GM18951 (cell line): ENCODE results near the gene SIX4.

Source experiments
- POLR2A ChIP-seq: IDR thresholded peaks from 4 replicates; pipeline ENCODE4 v1.6.1; 2011; ENCODE audit warnings: mild to moderate bottlenecking; ENCODE audit not compliant: insufficient read length, insufficient read depth; ENCODE audit errors: extremely low read depth
- in situ Hi-C: fragments of 300-500 bp; cut with MboI; formaldehyde crosslinking; loops from one replicate; pipeline ENCODE4 v1.12.0; 2022; ENCODE audit warnings: low sequenced_read_pairs, mixed read lengths, inconsistent platforms; ENCODE audit not compliant: unreplicated experiment

The SIX4 gene

DNA sequence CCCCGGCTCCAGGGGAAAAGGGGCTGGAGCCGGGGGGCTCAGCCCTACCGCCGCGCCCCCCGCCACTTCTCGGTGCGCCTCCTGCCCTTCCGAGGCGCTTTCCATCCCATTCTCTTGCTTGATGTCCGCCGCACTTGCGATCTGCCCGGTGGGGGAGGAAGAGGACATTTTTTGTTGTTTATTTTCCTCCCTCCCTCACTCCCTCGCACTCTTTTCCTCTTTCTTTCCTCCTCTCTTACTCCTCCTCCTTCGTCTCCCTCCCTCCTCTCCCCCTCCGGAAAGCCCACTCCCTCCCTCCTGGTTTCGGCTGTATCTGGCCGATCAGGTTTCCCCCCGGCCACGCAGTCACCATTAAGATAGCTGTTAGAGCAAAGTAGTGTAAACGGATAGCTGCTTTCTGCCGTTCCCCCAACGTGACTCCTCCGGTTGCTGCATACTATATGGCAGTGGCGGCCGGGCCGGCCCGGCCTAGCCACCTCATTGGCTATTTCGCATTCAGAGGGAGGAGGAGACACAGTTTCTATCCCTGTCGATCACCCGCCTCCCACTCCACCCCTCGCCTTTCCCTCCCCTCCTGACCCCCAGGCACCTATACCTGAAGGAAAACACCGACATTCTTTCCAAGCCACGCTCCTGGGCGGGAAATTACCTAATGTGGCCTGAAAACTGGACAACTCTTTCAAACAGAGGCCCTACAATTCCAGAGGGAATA, at the start of gene SIX4:
TSS of gene SIX4 (minus strand) at position 445 of the 712 bp plus-strand sequence. CDS start at position 168, 277 bp downstream.
- no peak for TF ChIP-seq POLR2A
- in situ Hi-C loops: no loop called here

DNA sequence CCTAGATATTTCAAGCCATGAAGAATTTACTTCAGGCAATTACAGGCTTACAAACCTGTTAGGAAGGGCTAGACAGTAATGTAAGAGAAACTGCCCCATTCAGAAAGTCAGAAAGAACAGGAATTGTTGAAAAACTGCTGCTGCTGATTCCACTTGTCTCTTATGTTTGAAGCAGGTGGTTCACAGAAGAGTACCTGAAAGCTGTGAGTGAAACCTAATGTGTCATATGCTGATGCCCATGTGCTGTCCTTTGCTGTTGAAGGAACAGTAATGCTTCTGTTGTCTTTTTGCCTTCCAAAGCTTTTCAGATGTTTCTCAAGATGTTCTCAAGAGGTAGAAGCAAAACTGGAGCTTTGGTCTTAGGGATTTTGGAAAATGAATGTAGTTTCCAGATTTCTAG, 49.4 kb upstream of the SIX4 start:
- in situ Hi-C loops: no loop called here
- TF ChIP-seq POLR2A: no peak

DNA sequence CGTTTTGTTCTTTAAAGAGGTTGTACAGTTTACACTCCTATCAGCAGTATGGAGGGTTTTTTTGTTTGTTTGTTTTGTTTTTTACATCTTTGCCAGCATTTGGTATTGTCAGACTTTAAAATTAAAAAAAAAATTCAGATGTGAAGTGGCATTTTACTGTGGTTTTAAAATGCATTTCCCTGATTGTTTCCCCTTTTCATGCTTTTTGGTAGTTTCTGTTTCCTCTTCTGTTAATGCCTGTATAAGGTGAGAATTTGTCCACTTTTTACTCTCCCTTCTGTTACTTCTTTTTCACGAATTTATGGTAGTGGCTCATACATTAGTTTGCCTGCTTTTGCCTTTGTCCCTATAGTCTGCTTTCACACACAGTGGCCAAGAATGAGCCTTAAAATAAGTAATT, 47.0 kb upstream of the SIX4 start:
- no peak for TF ChIP-seq POLR2A
- in situ Hi-C loops: no loop called here

DNA sequence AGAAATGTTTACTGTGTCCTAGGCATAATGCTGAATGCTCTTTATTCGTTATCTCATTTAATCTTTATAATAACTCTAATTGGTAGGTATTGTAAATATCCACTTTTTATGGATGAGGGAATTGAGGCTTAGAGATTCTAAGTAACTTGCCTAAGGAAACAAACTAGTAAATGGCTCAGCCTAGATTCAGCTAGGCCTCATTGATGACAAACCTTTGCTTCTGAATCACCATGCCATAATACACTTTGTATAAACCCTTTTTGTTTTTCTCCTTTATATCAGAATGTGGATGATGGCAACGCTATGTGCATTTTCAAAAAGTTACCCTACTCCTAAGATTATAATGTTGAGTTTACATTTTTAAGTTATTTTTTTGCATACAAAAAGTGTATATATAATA, 44.5 kb upstream of the SIX4 start:
- in situ Hi-C loops: no loop called here
- TF ChIP-seq POLR2A: no peak

DNA sequence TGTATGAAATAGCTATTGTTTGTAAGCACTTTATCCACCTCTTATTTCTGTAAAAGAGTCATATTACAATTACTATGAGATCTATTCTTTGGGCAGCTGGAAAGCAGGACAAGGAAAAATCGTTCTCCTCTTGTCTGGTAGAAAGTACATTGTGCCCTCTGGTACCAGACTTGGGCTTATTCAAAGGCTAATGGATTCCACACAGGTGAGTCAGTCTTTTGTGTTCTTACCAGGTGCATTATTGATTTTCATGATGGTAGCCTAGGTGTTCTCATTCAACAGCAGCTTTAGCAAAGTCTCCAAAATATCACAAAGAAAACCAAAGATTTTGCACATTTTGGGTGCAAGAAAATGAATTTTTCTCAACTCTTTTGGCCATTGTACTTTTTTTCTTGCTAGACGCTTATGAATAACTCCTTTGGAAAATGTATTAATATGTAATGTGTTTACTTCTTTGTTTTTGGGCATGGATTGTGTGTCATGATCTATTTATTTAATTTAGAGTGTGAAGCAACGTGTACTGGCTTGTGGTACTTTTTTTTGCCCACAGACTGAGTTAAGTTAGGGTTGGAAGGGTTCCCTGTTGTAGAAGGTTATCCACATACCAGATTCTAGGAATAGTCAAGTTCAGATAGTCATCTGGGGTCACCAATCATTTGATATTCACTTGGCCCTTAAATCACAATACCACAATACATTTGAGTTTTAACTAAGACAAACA, 36.7 kb upstream of the SIX4 start:
- in situ Hi-C loops: no loop called here
- TF ChIP-seq POLR2A: no peak

DNA sequence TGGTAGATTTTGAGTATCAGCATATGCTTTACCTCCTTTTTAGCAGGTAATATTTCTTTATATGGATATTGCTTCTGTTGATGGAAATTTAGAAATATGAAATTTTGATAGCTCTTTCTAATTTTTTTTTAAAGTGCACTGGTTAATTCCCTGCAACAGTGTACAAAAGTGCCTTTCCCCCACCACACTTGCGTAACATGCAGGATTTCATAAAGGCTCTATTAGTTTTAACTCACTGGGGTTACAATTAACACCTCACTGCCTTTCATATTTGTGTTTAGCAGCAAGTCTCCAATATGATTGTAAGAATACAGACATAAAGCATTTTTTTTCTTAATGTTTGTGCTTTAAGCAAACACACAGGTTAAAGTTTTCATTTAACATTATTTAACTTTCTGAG, 36.1 kb upstream of the SIX4 start:
- in situ Hi-C loops: no loop called here
- TF ChIP-seq POLR2A: no peak

DNA sequence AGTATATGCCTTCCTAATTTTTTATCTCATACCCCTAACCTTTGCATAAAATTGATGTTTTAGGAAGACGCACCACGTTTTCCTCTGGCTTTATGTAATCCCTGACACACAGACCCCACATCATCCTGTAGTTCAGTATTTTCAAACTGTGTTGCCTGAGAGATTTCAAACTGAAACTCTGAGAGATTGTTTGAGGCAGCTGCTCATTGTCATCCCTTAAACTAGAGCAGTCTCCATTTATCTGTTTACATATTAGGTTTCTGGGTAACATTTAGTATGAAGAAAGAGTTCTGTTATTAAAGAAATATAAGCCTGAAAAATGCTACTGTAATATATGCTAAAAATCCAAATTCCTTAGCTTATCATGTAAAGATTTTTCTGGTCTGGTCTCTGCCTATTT, 34.7 kb upstream of the SIX4 start:
- TF ChIP-seq POLR2A: no peak
- in situ Hi-C loops: no loop called here

DNA sequence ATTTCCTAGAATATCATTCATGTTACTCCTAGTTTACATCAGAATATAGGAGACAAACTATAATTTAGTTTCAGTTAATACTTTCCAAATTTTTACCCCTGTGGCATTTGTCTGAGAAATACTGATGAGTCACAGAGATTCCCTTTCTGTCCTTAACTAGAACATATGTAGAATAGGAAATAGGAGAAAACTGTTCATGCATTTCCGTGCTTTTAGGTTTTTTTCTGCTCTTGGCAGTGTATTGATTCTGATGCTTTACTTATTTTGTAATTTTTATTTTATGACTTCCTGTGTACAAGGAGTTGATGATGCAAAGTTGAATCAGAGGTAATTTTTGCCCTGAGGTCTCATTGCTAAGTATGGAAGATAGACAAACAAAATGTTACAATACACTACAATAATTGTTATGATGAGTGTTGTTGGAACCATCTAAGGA, 33.4 kb upstream of the SIX4 start:
- in situ Hi-C loops: no loop called here

DNA sequence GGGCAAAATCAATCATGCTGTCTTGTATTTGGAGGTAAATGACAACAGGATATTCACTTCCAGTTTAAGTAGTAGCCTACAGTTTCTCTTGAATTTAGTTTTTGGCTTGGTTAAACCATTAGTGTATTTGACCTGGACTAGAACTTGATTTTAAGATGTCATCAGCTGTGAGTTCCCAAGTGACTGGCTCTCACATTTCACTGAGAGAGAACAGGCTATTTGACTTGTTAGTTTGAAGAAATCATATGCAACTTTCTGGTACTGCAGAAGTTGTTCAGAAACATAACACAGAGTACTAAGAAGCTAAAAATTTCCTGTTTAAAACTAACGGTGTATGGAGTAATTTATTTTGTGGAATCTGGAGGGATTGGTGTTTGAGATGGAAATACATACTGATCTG, 32.7 kb upstream of the SIX4 start:
- in situ Hi-C loops: no loop called here
- TF ChIP-seq POLR2A: no peak

More for the DNA sequence above, 33.4 kb upstream of the SIX4 start:
- TF ChIP-seq POLR2A: no peak

DNA sequence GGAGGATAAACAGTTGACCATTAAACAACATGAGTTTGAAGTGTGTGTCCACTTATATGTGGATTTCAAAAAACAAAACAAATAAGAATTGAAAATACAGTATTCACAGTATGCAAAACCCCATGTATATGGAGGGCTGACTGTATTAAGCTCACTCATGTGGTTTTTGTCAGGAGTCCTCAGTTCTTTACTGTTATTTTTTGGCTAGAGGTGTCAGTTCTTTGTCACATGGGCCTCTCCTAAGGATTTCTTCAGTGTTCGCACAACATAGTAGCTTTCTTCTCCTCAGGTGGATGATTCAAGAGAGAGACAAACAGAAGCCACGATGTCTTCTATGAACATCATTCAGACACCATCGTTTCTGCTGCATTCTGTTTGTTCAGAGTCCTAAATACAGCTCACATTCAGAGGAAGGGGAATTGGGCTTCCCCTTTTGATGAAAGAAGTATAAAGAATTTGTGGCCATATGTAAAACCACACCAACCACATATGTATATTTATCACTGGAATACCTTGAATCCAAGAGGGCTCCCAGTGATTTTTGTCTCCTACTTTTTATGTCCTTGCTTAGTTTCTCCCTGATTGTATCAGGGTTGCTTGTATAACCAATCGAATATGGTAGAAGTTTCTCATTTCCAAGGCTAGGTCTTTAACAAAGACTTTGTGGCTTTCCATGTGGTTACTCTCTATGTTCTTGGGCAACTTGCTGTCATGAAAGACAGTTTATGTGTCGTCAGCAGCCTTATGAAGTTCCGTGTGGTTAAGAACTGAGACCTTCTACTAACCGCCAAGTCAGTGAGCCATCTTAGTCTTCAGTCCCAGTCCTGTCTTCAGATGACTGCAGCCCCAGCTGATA, 29.3 kb upstream of the SIX4 start:
- TF ChIP-seq POLR2A: no peak
- in situ Hi-C loops: no loop called here

DNA sequence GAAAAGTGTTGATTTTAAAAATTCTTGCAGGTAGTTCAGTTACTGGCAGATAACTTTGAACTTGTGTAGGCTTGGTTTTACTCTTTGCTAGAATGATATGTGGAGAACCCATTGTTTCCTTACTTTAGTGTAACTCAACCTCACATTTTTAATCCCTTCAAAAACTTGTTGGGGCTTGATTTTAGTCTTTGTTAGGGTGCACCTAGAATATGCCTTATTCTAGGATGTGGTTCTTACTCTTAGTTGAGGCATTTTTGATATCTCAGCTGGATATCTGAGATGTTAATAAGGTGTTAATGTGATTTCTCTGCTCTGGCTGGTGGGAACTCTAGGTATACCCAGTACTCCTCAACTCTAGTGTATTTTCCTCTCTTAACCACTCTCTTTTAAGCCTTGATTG, 20.4 kb upstream of the SIX4 start:
- no peak for TF ChIP-seq POLR2A
- in situ Hi-C loops: no loop called here

DNA sequence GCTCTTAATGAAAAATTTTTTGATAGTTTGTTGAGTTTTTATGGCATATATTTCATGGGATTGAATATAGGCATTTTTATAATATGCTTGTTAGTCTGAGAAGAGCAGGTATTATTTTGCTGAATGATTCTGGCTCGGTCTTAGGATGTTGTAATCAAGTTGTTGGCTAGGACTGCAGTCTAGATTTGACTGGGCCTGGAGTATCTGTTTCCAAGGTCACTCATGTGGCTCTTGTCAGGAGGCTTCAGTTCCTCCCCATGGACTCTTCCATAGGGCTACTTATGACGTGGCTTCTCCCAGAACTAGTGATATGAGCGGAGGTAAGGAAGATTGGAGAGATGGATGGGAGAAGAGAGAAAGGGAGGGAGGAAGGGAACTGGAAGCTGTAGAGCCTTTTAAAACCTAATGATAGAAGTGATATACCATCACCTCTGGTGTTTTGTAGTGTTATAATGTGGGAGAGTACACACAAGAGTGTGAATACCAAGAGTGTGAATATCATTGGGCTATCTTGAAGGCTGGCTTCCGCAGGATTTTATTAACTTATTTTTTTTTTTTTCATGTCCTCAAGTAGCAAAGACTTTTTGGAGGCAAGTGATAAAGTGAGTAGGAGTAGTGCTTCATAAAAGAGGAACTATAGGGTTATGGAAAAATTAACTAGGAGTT, 14.8 kb upstream of the SIX4 start:
- no peak for TF ChIP-seq POLR2A
- in situ Hi-C loops: no loop called here

DNA sequence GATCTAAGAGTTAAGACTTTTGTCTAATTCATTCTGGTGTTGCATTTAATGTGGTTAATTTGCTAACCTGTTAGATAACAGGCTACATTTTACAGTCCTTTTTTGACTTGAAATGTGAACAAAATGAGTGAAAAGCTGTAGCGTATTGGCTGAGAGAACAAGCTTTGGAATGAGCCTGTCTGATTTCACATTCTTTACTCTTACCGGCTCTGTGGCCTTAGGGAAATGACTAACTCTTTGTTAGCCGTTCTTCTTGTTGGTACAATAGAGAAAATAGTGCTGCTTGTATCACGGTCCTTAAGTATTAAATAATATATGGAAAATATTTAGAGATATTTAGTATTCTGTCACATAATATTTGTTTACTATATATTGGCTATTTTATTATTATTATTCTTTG, 12.3 kb upstream of the SIX4 start:
- no peak for TF ChIP-seq POLR2A
- in situ Hi-C loops: no loop called here
